Measurements from ENCODE around the gene SNAPC5. TPM values are rescaled to one million over a fixed set of nuclear protein-coding genes. Genes with fewer than 3 reads are reported as not detected.

The SNAPC5 gene
- total and polyA plus RNA-seq, 10 of the 15 experiments (the other 5 are each of a cell fraction or from before 2014, with no cell fraction given), result 14.4 to 53.5 (median 36.9) TPM

DNA sequence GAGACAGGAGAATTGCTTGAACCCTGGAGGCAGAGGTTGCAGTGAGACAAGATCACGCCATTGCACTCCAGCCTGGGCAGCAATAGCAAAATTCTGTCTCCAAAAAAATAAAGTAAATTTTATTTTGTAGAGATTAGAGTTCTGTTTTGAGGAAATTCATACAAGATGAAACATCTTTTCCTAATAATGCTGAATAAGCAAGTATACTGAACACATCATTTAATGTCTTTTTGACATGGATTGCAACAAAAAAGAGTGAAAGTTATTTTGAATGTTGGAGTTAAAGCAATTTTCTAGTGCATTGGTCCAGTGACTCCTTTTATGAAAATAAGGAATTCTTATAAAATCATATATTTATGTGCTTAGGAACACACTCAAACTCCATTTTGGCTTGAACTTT is 47.7 kb upstream of the SNAPC5 start (continued):
- TF ChIP-seq, protein P1, sequence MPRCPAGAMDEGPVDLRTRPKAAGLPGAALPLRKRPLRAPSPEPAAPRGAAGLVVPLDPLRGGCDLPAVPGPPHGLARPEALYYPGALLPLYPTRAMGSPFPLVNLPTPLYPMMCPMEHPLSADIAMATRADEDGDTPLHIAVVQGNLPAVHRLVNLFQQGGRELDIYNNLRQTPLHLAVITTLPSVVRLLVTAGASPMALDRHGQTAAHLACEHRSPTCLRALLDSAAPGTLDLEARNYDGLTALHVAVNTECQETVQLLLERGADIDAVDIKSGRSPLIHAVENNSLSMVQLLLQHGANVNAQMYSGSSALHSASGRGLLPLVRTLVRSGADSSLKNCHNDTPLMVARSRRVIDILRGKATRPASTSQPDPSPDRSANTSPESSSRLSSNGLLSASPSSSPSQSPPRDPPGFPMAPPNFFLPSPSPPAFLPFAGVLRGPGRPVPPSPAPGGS (IDR thresholded peaks at IDR 0.05; ENCODE audit: borderline replicate concordance, insufficient read depth, low read depth, low read length, poor library complexity, severe bottlenecking), result no peak

DNA sequence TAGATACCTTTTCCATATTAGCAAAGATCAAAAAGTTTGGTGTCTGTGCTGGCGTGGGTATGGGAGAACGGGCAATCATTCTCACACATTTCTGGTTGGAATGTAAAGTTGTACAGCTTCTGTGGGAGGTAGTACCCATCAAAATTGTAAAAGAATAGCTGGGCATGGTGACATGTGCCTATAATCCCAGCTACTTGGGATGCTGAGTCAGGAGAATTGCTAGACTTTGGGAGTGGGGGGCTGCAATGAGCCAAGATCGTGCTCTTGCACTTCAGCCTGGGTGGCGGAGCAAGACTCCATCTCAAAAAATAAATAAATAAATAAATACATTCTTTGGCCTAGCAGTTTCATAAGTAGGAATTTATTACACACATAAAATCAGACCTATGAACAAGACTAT is 45.3 kb upstream of the SNAPC5 start:
- ChIA-PET SMC1A (ENCODE audit: uncharacterized antibody, unreplicated experiment) (interaction anchor here (1.6 kb wide), 1 partner anchor 18 kb away, joined by 4 read pairs; no protein-coding TSS in a partner anchor), POLR2A (no interaction called here)
- no peaks in the 10 kb centered on the region for H3K4me1 ChIP-seq (ENCODE audit: control insufficient read depth, insufficient read depth, low read length)

More for the DNA sequence above, 45.3 kb upstream of the SNAPC5 start:
- H3K4me3 ChIP-seq, result no peak overlapping the region
- no peaks in the 10 kb centered on the region for H4K20me1 ChIP-seq (ENCODE audit: control insufficient read depth, insufficient read depth)
- in situ Hi-C loops (cut with MboI), result no loop called here
- 98% methylated on average over 4 of the region's 4 CpGs for WGBS (ENCODE audit: insufficient coverage, insufficient replicate concordance, low lambda C conversion rate, missing lambda C conversion rate)
- no peak overlapping the region for H3K4me2 ChIP-seq (ENCODE audit: control insufficient read depth, insufficient read depth)
- intact Hi-C loops (cut with micrococcal nuclease; ENCODE audit: unreplicated experiment), result no loop called here
- no peak for ATAC-seq
- H3K9ac ChIP-seq (ENCODE audit: control insufficient read depth, insufficient read depth, low read length), result no peak overlapping the region
- no peak for DNase-seq (ENCODE audit: low read depth, low spot score)
- no TSS peak for BruUV-seq (replicated peaks)
- no peaks in the 10 kb centered on the region for H3K27me3 ChIP-seq (replicated peaks in 1 of 2; ENCODE audit: control insufficient read depth in 2 of 2, insufficient read depth in 2 of 2, low read length in 1 of 2)
- no peak for FAIRE-seq
- RAD21 ChIA-PET (ENCODE audit: unreplicated experiment), result no interaction called here
- no peak overlapping the region for H2AFZ ChIP-seq (ENCODE audit: control insufficient read depth, low read depth, low read length)
- CTCF ChIA-PET, result interaction anchor here (0.6 to 0.8 kb wide), 3 partner anchors 24 to 335 kb away, joined by 3 read pairs; no protein-coding TSS in a partner anchor
- TF ChIP-seq IKZF2 (IDR thresholded peaks at IDR 0.05) (no peak), CBFB (IDR thresholded peaks at IDR 0.05; ENCODE audit: low read depth) (no peak), FOXM1 (IDR thresholded peaks at IDR 0.05; ENCODE audit: low read depth, low read length) (no peak), FOS (IDR thresholded peaks at IDR 0.05; ENCODE audit: borderline replicate concordance, extremely low read depth, insufficient read length) (no peak), BRCA1 (IDR thresholded peaks at IDR 0.05; ENCODE audit: low read depth, low read length) (no peak), CREB1 (IDR thresholded peaks at IDR 0.05; ENCODE audit: low read depth) (no peak), SIN3A (IDR thresholded peaks at IDR 0.05; ENCODE audit: low read depth, low read length) (no peak), EGR1 (IDR thresholded peaks at IDR 0.05; ENCODE audit: borderline replicate concordance in 1 of 2, low read depth in 2 of 2, low read length in 2 of 2) (no peak), TCF3 (IDR thresholded peaks at IDR 0.05; ENCODE audit: borderline replicate concordance, insufficient read depth, low read depth, low read length) (no peak)
- TF ChIP-seq, protein P2, sequence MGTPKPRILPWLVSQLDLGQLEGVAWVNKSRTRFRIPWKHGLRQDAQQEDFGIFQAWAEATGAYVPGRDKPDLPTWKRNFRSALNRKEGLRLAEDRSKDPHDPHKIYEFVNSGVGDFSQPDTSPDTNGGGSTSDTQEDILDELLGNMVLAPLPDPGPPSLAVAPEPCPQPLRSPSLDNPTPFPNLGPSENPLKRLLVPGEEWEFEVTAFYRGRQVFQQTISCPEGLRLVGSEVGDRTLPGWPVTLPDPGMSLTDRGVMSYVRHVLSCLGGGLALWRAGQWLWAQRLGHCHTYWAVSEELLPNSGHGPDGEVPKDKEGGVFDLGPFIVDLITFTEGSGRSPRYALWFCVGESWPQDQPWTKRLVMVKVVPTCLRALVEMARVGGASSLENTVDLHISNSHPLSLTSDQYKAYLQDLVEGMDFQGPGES (IDR thresholded peaks at IDR 0.05), result no peak
- TF ChIP-seq, protein P3, sequence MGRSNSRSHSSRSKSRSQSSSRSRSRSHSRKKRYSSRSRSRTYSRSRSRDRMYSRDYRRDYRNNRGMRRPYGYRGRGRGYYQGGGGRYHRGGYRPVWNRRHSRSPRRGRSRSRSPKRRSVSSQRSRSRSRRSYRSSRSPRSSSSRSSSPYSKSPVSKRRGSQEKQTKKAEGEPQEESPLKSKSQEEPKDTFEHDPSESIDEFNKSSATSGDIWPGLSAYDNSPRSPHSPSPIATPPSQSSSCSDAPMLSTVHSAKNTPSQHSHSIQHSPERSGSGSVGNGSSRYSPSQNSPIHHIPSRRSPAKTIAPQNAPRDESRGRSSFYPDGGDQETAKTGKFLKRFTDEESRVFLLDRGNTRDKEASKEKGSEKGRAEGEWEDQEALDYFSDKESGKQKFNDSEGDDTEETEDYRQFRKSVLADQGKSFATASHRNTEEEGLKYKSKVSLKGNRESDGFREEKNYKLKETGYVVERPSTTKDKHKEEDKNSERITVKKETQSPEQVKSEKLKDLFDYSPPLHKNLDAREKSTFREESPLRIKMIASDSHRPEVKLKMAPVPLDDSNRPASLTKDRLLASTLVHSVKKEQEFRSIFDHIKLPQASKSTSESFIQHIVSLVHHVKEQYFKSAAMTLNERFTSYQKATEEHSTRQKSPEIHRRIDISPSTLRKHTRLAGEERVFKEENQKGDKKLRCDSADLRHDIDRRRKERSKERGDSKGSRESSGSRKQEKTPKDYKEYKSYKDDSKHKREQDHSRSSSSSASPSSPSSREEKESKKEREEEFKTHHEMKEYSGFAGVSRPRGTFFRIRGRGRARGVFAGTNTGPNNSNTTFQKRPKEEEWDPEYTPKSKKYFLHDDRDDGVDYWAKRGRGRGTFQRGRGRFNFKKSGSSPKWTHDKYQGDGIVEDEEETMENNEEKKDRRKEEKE (IDR thresholded peaks at IDR 0.05), result no peak
- no peaks in the 10 kb centered on the region for H3K9me3 ChIP-seq (replicated peaks; ENCODE audit: control insufficient read depth, insufficient read depth, low read length)
- no peak overlapping the region for H3K27ac ChIP-seq (ENCODE audit: control insufficient read depth, insufficient read depth)
- no peaks in the 10 kb centered on the region for H3K79me2 ChIP-seq (ENCODE audit: control insufficient read depth, insufficient read depth, low read length)
- peaks cover 0 to 5% of the 10 kb centered on the region in 2 experiments; a peak in 3 of 4 replicates for H3K36me3 ChIP-seq (ENCODE audit: control insufficient read depth in 2 of 2, insufficient read depth in 2 of 2, low read length in 1 of 2)

All from GM12878 (cell line).